ENCODE data around the gene SCUBE1.

The SCUBE1 gene

DNA sequence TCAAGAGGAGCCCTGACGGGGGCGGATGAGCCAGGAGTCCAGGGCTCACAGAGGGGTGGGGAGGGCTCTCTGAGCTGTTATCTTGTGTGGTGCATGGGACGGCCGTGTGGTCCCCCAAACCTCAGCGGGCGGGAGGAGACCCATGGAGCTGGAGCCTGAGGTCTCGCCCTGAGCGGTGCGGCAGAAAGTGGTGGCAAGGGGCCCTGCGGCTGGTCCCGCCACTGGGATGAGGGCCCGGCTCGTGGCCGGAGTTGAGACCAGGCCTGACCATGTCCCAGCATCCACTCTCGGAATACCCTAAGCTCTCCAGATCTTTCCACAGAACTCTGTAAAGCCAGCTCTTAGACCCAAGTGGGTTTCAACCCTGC is 133.7 kb downstream of the SCUBE1 start:
- DNase-seq: no peak

DNA sequence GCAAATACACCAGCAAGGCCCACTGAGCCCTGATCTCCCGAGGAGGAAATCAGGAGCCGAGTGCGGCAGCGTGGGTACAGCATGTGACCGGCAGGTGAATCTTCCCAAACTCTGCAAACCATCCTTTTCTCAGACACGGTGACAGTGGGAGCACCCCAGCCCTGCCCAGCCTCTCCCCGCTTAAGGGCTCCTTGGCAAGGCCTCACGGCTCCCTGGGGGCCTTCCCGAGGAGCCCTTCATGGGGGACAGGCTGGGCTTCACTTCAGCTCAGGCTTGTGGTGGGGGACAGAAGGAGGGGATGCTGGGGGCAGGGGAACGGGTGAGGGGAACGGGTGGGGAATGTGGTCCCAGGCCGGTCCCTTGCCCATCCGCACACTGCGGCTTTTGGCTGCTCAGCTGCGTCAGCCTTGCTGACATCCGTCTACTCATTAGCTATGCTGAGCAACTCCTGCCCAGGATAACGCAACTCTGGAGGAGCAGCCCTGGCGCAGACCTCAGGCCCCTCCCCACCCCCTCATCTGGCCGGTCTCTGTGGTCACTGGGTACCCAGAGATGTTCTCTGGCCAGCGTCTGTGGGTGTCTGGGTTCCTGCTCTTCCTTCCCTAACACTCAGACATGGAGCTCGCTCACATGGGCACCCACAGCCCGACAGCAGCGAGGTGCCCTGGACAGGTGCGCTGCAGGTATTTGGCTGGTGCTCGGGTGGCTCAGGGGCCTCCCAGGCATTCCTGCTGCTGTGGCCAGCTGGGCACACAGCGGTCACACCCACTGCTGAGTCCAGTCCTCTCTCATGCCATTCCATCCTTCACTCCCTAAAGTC is 134.3 kb downstream of the SCUBE1 start:
- DNase-seq: no peak

DNA sequence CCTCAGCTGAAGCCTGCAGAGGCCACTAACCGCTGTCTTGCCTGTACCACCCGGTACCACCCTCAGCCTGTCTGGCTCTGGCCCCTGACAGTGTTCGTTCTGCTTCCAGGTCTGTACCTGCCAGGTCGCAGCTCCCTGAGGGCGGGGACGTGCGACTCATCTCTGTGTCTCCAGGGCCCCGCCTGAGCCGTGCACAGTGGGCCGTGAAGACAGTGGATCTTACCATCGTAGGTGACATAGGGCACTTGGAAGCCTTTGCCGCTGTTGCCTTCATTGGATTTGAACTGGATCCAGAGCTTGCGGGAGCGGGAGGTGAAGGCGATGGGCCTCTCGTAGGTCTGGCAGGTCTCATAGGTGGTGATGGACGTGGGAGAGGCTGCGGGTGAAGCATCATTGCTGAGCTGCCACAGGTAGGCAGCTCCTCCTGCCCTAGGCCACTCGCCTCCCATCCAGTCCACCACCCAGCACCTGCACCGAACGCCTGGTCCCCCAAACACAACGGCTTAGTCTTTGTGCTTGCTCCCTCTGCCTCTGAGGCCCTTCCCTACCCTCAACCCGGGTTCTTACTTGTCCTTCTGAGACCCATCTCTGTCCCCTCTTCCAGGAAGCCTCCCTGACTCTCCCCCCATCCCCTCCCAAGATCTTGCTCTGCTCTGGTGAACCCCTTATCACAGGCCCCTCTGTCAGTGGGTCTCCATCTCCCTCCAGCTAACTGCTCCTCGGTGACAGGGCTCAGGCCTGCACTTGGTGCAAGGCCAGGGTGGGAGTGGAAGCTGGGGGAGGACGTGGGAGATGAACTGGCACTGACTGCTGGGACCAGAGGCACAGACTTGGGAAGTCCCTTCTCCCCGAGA is 135.1 kb downstream of the SCUBE1 start:
- no peak for DNase-seq

DNA sequence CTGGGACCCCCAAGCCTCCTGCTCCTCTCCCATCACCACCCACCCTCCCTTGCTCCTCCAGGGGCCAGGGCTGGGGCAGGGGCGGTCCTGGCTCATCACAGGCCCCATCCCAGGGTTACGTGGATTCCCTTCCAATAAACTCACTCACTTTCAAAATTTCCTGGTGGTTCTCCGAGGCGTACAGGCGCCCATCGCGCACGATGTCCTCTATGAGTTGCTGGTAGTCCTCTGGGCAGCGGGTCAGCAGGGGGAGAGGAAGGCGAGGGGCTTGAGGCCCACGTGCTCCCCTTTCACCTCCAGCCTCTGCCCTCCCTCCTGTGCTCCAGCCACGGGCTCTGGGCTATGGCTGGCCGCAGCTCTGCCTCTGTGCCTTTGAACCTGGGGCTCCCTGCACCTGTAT is 135.8 kb downstream of the SCUBE1 start:
- DNase-seq: no peak

DNA sequence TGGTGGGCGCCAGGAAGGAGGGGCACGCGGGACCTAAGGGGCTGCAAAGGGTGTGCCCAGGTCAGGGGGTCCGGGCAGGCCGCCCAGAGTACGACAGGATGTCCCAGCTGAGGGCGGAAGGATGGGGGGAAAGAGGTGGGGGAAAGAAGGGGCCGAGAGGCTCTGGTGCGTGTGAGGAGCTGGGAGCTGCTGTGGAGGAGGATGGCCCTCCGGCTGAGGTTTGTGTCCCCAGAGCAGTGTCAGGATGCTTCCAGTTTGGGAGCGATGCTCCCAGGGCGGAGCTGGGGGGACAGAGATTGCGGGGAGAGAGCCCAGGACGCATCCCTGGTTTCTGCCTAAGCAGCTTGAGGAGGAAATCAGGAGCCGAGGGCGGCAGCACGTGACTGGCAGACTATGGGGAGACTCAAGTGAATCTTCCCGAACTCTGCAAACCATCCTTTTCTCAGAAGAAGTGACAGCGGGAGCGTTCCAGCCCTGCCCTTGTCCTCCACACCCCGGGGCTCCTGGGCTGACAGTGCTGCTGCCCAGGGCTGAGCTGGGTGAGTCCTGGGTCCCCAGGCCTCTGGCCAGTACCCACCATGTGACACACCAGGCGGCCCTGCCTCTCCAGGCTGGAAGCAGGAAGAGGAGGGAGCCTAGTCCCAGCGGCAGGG is 136.5 kb downstream of the SCUBE1 start:
- no peak for DNase-seq

DNA sequence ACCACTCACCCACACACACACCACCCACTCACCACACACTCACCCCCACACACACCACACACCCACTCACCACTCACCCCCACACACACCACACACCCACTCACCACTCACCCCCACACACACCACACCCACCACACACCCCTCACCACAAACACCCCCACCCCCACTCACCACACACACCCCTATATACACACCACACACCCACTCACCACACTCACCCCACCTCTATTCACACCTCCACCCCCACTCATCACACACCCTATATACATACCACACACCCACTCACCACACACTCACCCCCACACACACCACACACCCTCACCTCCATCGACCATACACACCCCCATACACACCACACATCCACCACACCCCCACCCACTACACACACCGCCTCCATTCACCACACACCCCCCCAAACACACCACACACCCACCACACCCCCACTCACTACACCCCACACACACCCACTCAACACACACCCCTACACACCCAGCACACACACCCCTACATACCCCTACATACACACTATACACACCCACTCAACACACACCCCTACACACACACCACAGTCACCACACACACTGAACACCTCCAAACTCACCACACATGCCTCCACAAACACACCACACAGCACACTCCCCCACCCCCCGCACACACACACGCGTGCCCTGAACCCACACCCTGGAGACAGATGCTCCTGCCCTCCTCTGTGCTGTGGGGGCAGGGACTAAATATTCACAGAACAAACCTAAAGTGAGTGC is 137.2 kb downstream of the SCUBE1 start:
- no peak for DNase-seq

- DNase-seq: no peak
Observed at GRCh38 chr22:43205261-43205691, 137.9 kb downstream of the SCUBE1 start.

GRCh38 chr22:43203471-43203981 is 139.6 kb downstream of the SCUBE1 start:
- DNase-seq: no peak

GRCh38 chr22:43202756-43203410 is 140.3 kb downstream of the SCUBE1 start:
- no peak for DNase-seq

- DNase-seq: no peak
Observed at GRCh38 chr22:43202326-43202725, 140.8 kb downstream of the SCUBE1 start.

DNA sequence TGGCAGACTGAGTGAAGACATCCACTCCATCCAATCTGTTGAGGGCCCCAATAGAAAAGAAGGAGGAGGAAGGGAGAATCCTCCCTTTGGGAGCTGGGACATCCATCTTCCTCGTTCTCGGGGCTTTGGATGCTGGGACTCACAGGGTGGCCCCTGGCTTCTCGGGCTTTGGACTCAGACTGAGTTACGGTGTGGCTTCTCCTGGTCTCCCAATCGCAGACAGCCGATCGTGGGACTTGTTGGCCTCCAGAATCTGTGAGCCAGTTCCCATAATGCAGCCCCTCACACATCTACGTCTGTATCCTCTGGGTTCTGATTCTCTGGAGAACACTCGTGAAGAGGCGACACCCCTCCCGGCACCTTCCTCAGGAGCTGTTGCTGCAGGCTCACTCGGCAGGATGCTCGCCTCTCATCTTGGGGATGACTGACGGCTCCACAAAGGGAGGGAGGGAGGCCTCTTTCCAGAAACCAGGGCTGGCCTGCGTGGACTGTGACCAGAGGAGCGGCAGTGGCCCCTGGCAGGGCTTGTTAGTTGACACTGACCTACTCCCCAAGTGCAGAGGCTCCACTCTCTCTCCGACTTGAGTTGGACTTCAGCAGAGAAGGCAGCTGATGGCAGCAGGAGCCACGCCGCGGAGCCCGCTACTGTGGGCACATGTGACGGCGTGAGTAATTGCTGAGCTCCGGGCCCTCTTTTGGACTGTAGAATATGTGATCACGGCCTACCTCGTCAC is 141.5 kb downstream of the SCUBE1 start:
- no peak for DNase-seq

GRCh38 chr22:43200555-43200954 is 142.6 kb downstream of the SCUBE1 start:
- DNase-seq: no peak

DNA sequence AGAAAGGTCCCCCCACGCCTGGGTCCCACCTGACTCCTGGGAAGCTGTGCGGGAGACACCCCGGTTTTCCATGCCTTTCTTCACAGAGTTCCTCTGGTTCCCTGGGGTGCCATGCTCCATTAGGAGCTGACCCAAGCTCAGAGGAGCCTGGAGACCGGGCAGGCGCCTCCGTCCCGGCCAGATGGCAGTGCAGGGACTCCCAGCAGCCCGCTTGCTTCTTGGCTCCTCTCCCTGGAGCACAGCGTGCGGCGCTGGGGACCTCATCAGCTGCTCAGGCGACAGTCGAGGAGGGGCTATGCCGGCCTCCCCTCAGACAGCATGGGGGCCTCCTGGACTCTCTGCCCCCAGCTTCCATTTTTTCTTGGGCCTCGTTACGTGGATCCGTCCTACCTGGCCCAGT is 143.1 kb downstream of the SCUBE1 start:
- no peak for DNase-seq

- DNase-seq: no peak
Observed at GRCh38 chr22:43199541-43199940, 143.6 kb downstream of the SCUBE1 start.

GRCh38 chr22:43198936-43199335 is 144.2 kb downstream of the SCUBE1 start:
- DNase-seq: no peak

GRCh38 chr22:43198126-43198525 is 145.0 kb downstream of the SCUBE1 start:
- DNase-seq: no peak

- DNase-seq: no peak
Observed at GRCh38 chr22:43197271-43197941, 145.8 kb downstream of the SCUBE1 start.

GRCh38 chr22:43191831-43192230 is 151.3 kb downstream of the SCUBE1 start:
- DNase-seq: no peak

GRCh38 chr22:43188829-43189545 is 154.2 kb downstream of the SCUBE1 start:
- DNase-seq: no peak
